ENCODE measurements around the gene NT5C3A. TPM values are rescaled to one million over a fixed set of nuclear protein-coding genes. Genes with fewer than 3 reads are reported as not detected.
"Not testable (repeated sequence)": the region's sequence is repeated elsewhere in the genome, so short reads cannot be mapped to it uniquely, and the experiment has no call there.

NT5C3A gene
- total and polyA plus RNA-seq, 2 experiments from 2014 or later, result 21.2 to 38.0 TPM

DNA sequence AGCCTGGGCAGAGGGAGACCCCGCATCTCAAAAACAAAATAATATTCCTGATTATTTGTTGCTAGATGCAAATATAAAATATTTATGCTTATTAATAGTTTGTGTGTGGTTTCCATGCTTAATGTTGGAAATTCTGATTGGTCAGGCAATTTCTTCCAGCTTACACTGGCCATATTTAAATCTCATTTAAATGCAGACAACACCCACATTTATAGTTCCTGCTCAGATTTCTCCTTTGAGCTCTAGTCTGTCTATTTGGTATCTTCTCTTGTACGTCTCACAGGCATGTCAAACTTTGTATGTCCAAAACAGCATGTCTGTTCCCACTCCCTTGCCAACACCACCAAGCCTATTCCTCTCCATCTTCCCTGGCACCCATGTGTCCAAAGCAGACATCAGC, 52.8 kb downstream of the NT5C3A start:
- no peak for TF ChIP-seq CTCF (IDR thresholded peaks at IDR 0.05; ENCODE audit: poor library complexity)
- TF ChIP-seq EZH2 (IDR thresholded peaks at IDR 0.05; ENCODE audit: borderline replicate concordance), result no peak
- no peak for TF ChIP-seq EZH2phosphoT487 (IDR thresholded peaks at IDR 0.05; ENCODE audit: low read depth, severe bottlenecking, unreplicated experiment)
- no peak overlapping the region for H2AFZ ChIP-seq
- H3K4me1 ChIP-seq (ENCODE audit: insufficient read depth), result no peaks in the 10 kb centered on the region
- no peaks in the 10 kb centered on the region for H4K20me1 ChIP-seq (ENCODE audit: insufficient read depth, poor library complexity, severe bottlenecking)
- H3K9me3 ChIP-seq (ENCODE audit: low read depth), result no peaks in the 10 kb centered on the region
- no peak for DNase-seq (ENCODE audit: low spot score)
- H3K27ac ChIP-seq, result no peak overlapping the region
- no peak overlapping the region for H3K4me2 ChIP-seq
- no peaks in the 10 kb centered on the region for H3K79me2 ChIP-seq
- no peak overlapping the region for H3K4me3 ChIP-seq
- 98% methylated on average over 2 of the region's 2 CpGs for WGBS (ENCODE audit: low lambda C conversion rate, missing lambda C conversion rate)
- no peaks in the 10 kb centered on the region for H3K27me3 ChIP-seq
- H3K9me2 ChIP-seq (replicated peaks; ENCODE audit: insufficient read depth), result no peaks in the 10 kb centered on the region
- no peaks in the 10 kb centered on the region for H3K36me3 ChIP-seq (replicated peaks; ENCODE audit: insufficient read depth, low read depth)

DNA sequence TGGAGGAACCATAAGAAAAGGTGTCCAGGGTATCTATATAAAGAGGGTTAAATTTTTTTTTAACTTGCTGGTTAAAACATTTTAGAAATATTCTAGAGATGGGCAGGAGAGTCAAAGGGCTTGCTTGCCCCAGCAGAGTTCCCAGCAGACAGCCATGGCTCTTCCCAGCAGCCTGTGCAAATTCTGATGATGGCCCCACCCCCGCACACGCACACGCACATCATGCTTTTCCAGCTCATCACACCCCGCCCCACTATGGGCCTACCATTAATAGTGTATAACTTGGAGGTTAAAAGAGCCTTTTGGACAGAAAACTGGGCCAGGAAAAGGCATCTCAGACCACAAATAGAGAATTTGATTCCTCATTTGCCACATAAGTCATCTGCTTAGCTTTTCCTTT, 56.9 kb downstream of the NT5C3A start:
- H2AFZ ChIP-seq; H3K9me2 ChIP-seq (replicated peaks; ENCODE audit: insufficient read depth); H3K27ac ChIP-seq; H3K27me3 ChIP-seq; H4K20me1 ChIP-seq (ENCODE audit: insufficient read depth, poor library complexity, severe bottlenecking); H3K4me1 ChIP-seq (ENCODE audit: insufficient read depth); H3K36me3 ChIP-seq (replicated peaks; ENCODE audit: insufficient read depth, low read depth); DNase-seq (ENCODE audit: low spot score); H3K4me2 ChIP-seq; H3K79me2 ChIP-seq; H3K4me3 ChIP-seq; H3K9me3 ChIP-seq (ENCODE audit: low read depth): not testable (repeated sequence)
- WGBS (ENCODE audit: low lambda C conversion rate, missing lambda C conversion rate), result 99% methylated on average over 4 of the region's 4 CpGs

DNA sequence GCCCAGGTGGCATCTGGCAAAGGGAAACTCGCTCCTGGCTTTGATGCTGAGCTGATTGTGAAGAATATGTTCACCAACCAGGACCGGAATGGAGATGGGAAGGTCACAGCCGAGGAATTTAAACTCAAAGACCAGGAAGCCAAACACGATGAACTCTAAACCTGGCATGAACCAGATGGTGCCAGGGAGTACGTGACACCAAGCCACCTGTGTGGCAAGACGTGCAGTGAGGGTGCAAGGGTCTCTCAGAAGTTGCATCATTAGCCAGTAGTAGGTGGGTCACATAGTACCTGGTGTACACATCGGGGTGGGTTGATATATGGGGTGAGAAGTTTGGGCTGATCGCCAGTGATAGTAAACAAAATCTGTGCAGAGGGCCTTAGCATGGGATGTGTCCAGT, 57.4 kb downstream of the NT5C3A start:
- not testable (repeated sequence) for H3K4me3 ChIP-seq; DNase-seq (ENCODE audit: low spot score); H3K9me3 ChIP-seq (ENCODE audit: low read depth); H3K4me1 ChIP-seq (ENCODE audit: insufficient read depth); H3K36me3 ChIP-seq (replicated peaks; ENCODE audit: insufficient read depth, low read depth); H3K9me2 ChIP-seq (replicated peaks; ENCODE audit: insufficient read depth); H3K4me2 ChIP-seq; H4K20me1 ChIP-seq (ENCODE audit: insufficient read depth, poor library complexity, severe bottlenecking); H3K79me2 ChIP-seq; H3K27me3 ChIP-seq; H2AFZ ChIP-seq; H3K27ac ChIP-seq
- 94% methylated on average over 7 of the region's 8 CpGs for WGBS (ENCODE audit: low lambda C conversion rate, missing lambda C conversion rate)

- not testable (repeated sequence) for H3K9me3 ChIP-seq (ENCODE audit: low read depth); H4K20me1 ChIP-seq (ENCODE audit: insufficient read depth, poor library complexity, severe bottlenecking); H3K4me3 ChIP-seq; H3K79me2 ChIP-seq; H2AFZ ChIP-seq; H3K4me2 ChIP-seq; DNase-seq (ENCODE audit: low spot score); H3K9me2 ChIP-seq (replicated peaks; ENCODE audit: insufficient read depth); H3K27ac ChIP-seq; H3K36me3 ChIP-seq (replicated peaks; ENCODE audit: insufficient read depth, low read depth); H3K4me1 ChIP-seq (ENCODE audit: insufficient read depth); H3K27me3 ChIP-seq
- 87% methylated on average over 10 of the region's 10 CpGs for WGBS (ENCODE audit: low lambda C conversion rate, missing lambda C conversion rate)
Observed at GRCh38 chr7:33004104-33004616, 58.4 kb downstream of the NT5C3A start.

DNA sequence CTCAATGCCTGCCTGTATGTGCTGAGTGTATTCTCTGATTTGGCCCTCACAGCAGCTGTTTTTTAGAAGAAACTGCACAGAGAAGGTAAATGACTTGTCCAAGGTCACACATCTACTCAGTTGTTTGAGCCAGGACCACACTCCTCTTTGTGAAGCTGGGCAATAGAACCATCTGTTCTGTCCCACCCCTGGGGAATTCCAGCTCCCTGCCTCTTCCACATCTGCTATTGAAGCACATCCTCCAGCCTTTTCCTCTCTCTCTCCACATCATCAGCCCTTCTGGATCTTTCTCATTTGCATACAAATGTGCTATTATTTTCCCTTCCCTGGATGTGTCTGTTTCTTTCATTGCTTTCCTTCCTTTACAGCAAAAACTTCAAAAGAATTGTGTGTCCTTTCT, 59.5 kb downstream of the NT5C3A start:
- not testable (repeated sequence) for H3K4me2 ChIP-seq; H3K79me2 ChIP-seq; DNase-seq (ENCODE audit: low spot score); H3K9me2 ChIP-seq (replicated peaks; ENCODE audit: insufficient read depth); H3K9me3 ChIP-seq (ENCODE audit: low read depth); H2AFZ ChIP-seq; H3K27me3 ChIP-seq; H3K4me3 ChIP-seq; H4K20me1 ChIP-seq (ENCODE audit: insufficient read depth, poor library complexity, severe bottlenecking); H3K27ac ChIP-seq; H3K36me3 ChIP-seq (replicated peaks; ENCODE audit: insufficient read depth, low read depth)
- peaks cover 11% of the 10 kb centered on the region for H3K4me1 ChIP-seq (ENCODE audit: insufficient read depth)

- not testable (repeated sequence) for H3K9me2 ChIP-seq (replicated peaks; ENCODE audit: insufficient read depth); H2AFZ ChIP-seq; H3K79me2 ChIP-seq; H3K4me2 ChIP-seq; H3K27me3 ChIP-seq; H3K36me3 ChIP-seq (replicated peaks; ENCODE audit: insufficient read depth, low read depth); H3K4me3 ChIP-seq; H3K9me3 ChIP-seq (ENCODE audit: low read depth); DNase-seq (ENCODE audit: low spot score); H4K20me1 ChIP-seq (ENCODE audit: insufficient read depth, poor library complexity, severe bottlenecking)
- H3K4me1 ChIP-seq (ENCODE audit: insufficient read depth), result peaks cover 11% of the 10 kb centered on the region
- peak overlapping the region; percentile 95 for H3K27ac ChIP-seq
- WGBS (ENCODE audit: low lambda C conversion rate, missing lambda C conversion rate), result 47% methylated on average over 4 of the region's 4 CpGs
Observed at GRCh38 chr7:32999380-32999779, 63.2 kb downstream of the NT5C3A start.
